CD14-positive monocyte (primary cell): ENCODE data around the gene GRHL1. TPM values are rescaled to one million over a fixed set of nuclear protein-coding genes. Genes with fewer than 3 reads are reported as not detected.

Experiments
- DNase-seq, 3 donors: peaks; one replicate each; pipeline ENCODE4 v3.0.0-alpha.2; 2011 to 2022
- H2AFZ ChIP-seq: 2 replicates; pipeline ENCODE4 v1.6.0; 2012; ENCODE audit warnings: mild to moderate bottlenecking, low read depth, low read length, inconsistent platforms; ENCODE audit not compliant: insufficient read depth, poor library complexity, severe bottlenecking
- H3K27ac ChIP-seq, 2 donors: 1 replicate in 1 of 2; 2 replicates in 1 of 2; pipeline ENCODE4 v1.5.1; 2012 to 2013; ENCODE audit warnings: low read length in 2 of 2, control low read depth in 1 of 2, inconsistent platforms in 1 of 2, low read depth in 1 of 2, mild to moderate bottlenecking in 1 of 2
- H3K27me3 ChIP-seq, 2 donors: one replicate each; pipeline versions ENCODE4 v1.6.0 to v1.6.1; 2011 to 2013; ENCODE audit warnings: low read length in 2 of 2; ENCODE audit not compliant: control insufficient read depth in 2 of 2, insufficient read depth in 2 of 2
- H3K36me3 ChIP-seq, 2 donors: replicated peaks in 1 of 2; 1 replicate in 1 of 2; 2 replicates in 1 of 2; pipeline versions ENCODE4 v1.5.1 to v1.6.1; 2012 to 2013; ENCODE audit warnings: low read length in 2 of 2, control low read depth in 1 of 2, inconsistent platforms in 1 of 2, mild to moderate bottlenecking in 1 of 2; ENCODE audit not compliant: insufficient read depth in 2 of 2, control insufficient read depth in 1 of 2
- H3K4me1 ChIP-seq, 2 donors: 1 replicate in 1 of 2; 2 replicates in 1 of 2; pipeline versions ENCODE4 v1.5.1 to v1.6.1; 2012 to 2013; ENCODE audit warnings: low read length in 2 of 2, control low read depth in 1 of 2, inconsistent platforms in 1 of 2, mild to moderate bottlenecking in 1 of 2, moderate library complexity in 1 of 2; ENCODE audit not compliant: insufficient read depth in 2 of 2, control insufficient read depth in 1 of 2
- H3K4me2 ChIP-seq: replicated peaks from 2 replicates; pipeline ENCODE3; 2012; ENCODE audit warnings: low read length, moderate library complexity, mild to moderate bottlenecking; ENCODE audit not compliant: poor library complexity, severe bottlenecking; ENCODE audit errors: extremely low read depth
- H3K4me3 ChIP-seq, 3 experiments: fragments of 200-600 bp in 1 of 3; sonication (generic) in 1 of 3; replicated peaks in 1 of 3; 1 replicate in 2 of 3; 2 replicates in 1 of 3; pipeline ENCODE4 v1.5.1; 2011 to 2013; ENCODE audit warnings: low read length in 3 of 3, mild to moderate bottlenecking in 3 of 3, control low read depth in 2 of 3, low read depth in 2 of 3, inconsistent platforms in 1 of 3, moderate library complexity in 1 of 3
- H3K79me2 ChIP-seq: 2 replicates; pipeline ENCODE4 v1.6.0; 2012; ENCODE audit warnings: mild to moderate bottlenecking, control low read depth, inconsistent platforms, low read length, moderate library complexity; ENCODE audit not compliant: insufficient read depth
- H3K9ac ChIP-seq: 2 replicates; pipeline ENCODE4 v1.6.0; 2017; ENCODE audit warnings: low read length, mild to moderate bottlenecking; ENCODE audit not compliant: insufficient read depth, poor library complexity, severe bottlenecking
- H3K9me3 ChIP-seq, 2 donors: replicated peaks in 1 of 2; 1 replicate in 1 of 2; 2 replicates in 1 of 2; pipeline versions ENCODE4 v1.5.1 to v1.6.1; 2012 to 2013; ENCODE audit warnings: low read length in 2 of 2, control low read depth in 1 of 2; ENCODE audit not compliant: control insufficient read depth in 1 of 2, insufficient read depth in 1 of 2
- H4K20me1 ChIP-seq: 2 replicates; pipeline ENCODE4 v1.6.0; 2012; ENCODE audit warnings: mild to moderate bottlenecking, low read length, control low read depth, moderate library complexity; ENCODE audit not compliant: insufficient read depth
- H3K27ac Mint-ChIP-seq, 7 donors: one replicate each; pipeline ENCODE4 v1.8.0; 2020; ENCODE audit warnings: mild to moderate bottlenecking in 7 of 7, mixed read lengths in 7 of 7, moderate library complexity in 6 of 7, inconsistent platforms in 2 of 7
- H3K27me3 Mint-ChIP-seq, 3 donors: one replicate each; pipeline ENCODE4 v1.8.0; 2021 to 2022; ENCODE audit warnings: low read depth in 3 of 3, mild to moderate bottlenecking in 3 of 3, mixed read lengths in 3 of 3, moderate library complexity in 3 of 3, inconsistent platforms in 1 of 3
- H3K36me3 Mint-ChIP-seq, 2 donors: one replicate each; pipeline ENCODE4 v1.8.0; 2020; ENCODE audit warnings: mixed read lengths in 2 of 2, inconsistent platforms in 1 of 2, mild to moderate bottlenecking in 1 of 2
- H3K4me1 Mint-ChIP-seq: one replicate; pipeline ENCODE4 v1.8.0; 2020; ENCODE audit warnings: mild to moderate bottlenecking, mixed read lengths
- H3K4me3 Mint-ChIP-seq, 2 donors: one replicate each; pipeline ENCODE4 v1.8.0; 2020; ENCODE audit warnings: mild to moderate bottlenecking in 2 of 2, mixed read lengths in 2 of 2, moderate library complexity in 1 of 2
- H3K9me3 Mint-ChIP-seq, 7 donors: one replicate each; pipeline ENCODE4 v1.8.0; 2020 to 2022; ENCODE audit warnings: mixed read lengths in 7 of 7, mild to moderate bottlenecking in 6 of 7, moderate library complexity in 6 of 7, inconsistent platforms in 2 of 7
- WGBS: methylation state at CpG from one replicate; pipeline ENCODE4 v1.1.5; 2013; ENCODE audit warnings: missing lambda C conversion rate; ENCODE audit not compliant: insufficient coverage; 5-methylcytosine and 5-hydroxymethylcytosine counted together
- intact Hi-C, 2 donors: fragments of 100-400 bp; cut with micrococcal nuclease; formaldehyde crosslinking; loops; one replicate each; pipeline versions ENCODE4 v1.15.0 to v1.15.1; 2023
- polyA plus RNA-seq, 3 donors: library from polyadenylated mRNA; depleted of rRNA in 1 of 3; unstranded in 2 of 3; stranded (reverse) in 1 of 3; fragments of 300-500 nt in 2 of 3; fragments of >200 nt in 1 of 3; fragmentation: Illumina TruSeq in 2 of 3; gene quantifications; 1 replicate in 2 of 3; 2 replicates in 1 of 3; pipeline ENCODE4 v1.2.3, GENCODE V29; 2012 to 2021
- TF ChIP-seq, protein P1 (sequence below): fragments of 200-600 bp; IDR thresholded peaks from one replicate; pipeline ENCODE4 v1.8.0; 2022; ENCODE audit warnings: antibody characterized with exemption, mild to moderate bottlenecking

Gene GRHL1
- polyA plus RNA-seq, 3 donors: 0.08 TPM; not detected in 2

DNA sequence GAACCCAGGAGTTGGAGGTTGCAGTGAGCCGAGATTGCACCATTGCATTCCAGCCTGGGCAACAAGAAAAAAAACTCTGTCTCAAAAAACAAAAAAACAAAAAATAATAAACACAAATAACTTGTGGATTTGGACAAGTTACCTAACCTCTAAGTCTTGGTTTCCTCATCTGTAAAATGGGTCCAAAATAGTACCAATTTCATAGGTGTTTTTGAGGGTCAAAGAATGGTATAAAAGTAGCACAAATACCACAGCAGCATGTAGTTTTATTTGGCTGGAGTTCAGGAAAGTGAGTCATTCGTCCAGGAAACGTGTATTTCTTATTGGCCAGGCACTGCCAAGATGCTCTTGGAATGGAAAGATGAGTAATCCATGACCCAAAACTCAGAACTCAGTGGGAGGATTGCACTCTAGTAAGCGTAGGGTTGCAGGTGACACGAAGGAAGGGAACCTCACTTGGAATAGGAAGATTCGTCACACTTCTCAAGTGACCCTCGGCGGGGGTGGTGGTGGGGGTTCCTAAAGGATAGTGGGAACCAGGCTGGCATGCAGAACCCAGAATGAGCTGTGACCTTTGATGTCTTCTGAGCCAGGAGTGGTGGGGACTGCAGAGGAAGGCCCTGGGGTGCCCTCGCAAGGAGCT, 24.4 kb downstream of the GRHL1 start:
- no peaks in the 10 kb centered on the region for H3K36me3 Mint-ChIP-seq
- H3K27me3 Mint-ChIP-seq: peaks cover 13 to 17% (median 15%) of the 10 kb centered on the region in 3 donors

DNA sequence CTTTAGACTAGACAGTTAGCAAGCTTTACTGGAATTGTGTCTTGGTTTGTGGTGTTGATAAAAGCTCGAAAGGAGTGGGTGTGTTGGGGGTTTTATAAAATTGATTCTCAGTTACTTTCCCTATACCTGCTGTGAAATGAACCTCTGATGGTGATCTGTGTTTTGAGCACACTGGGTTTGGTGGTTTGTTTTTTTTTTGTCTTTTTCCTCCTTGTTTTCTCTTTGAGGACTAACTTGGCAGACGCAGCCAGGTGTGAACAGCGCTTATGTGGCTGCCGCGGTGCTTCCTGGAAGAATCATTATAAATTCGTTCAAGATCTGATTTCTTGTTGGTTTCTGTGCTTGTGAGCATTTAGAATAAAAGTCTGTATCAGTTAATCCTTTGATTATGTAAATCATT, 28.5 kb downstream of the GRHL1 start:
- intact Hi-C loops: loop anchor here in 1 of 2 donors (10.0 kb wide), 3 partner anchors 135 to 1355 kb away; no protein-coding TSS in a partner anchor
- Histone ChIP-seq H3K4me1 (peaks cover 3 to 8% of the 10 kb centered on the region in 2 donors), H3K79me2 (no peaks in the 10 kb centered on the region), H3K4me3 (no peak overlapping the region), H3K27me3 (no peaks in the 10 kb centered on the region), H3K36me3 (no peaks in the 10 kb centered on the region), H3K9ac (no peak overlapping the region), H3K9me3 (no peaks in the 10 kb centered on the region), H2AFZ (no peak overlapping the region), H3K27ac (no peak overlapping the region), H3K4me2 (no peak overlapping the region), H4K20me1 (no peaks in the 10 kb centered on the region)
- no peak overlapping the region for H3K27ac Mint-ChIP-seq
- whole genome bisulfite sequencing: no CpG with 5 or more reads among the region's 6 CpGs
- peaks cover 0 to 3% (median 0%) of the 10 kb centered on the region in 7 donors for H3K9me3 Mint-ChIP-seq
- H3K4me3 Mint-ChIP-seq: peak overlapping the region in 1 of 2 donors; percentile 43
- H3K36me3 Mint-ChIP-seq: no peaks in the 10 kb centered on the region
- H3K27me3 Mint-ChIP-seq: peaks cover 11 to 20% (median 13%) of the 10 kb centered on the region in 3 donors
- DNase-seq: no peak
- peaks cover 10% of the 10 kb centered on the region for H3K4me1 Mint-ChIP-seq
- TF ChIP-seq, protein P1, sequence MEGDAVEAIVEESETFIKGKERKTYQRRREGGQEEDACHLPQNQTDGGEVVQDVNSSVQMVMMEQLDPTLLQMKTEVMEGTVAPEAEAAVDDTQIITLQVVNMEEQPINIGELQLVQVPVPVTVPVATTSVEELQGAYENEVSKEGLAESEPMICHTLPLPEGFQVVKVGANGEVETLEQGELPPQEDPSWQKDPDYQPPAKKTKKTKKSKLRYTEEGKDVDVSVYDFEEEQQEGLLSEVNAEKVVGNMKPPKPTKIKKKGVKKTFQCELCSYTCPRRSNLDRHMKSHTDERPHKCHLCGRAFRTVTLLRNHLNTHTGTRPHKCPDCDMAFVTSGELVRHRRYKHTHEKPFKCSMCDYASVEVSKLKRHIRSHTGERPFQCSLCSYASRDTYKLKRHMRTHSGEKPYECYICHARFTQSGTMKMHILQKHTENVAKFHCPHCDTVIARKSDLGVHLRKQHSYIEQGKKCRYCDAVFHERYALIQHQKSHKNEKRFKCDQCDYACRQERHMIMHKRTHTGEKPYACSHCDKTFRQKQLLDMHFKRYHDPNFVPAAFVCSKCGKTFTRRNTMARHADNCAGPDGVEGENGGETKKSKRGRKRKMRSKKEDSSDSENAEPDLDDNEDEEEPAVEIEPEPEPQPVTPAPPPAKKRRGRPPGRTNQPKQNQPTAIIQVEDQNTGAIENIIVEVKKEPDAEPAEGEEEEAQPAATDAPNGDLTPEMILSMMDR: no peak

More for the DNA sequence above, 24.4 kb downstream of the GRHL1 start:
- peak overlapping the region in 1 of 7 donors; percentile 11 for H3K27ac Mint-ChIP-seq
- Histone ChIP-seq H3K9me3 (no peaks in the 10 kb centered on the region), H3K27me3 (no peaks in the 10 kb centered on the region), H3K4me3 (no peak overlapping the region), H3K4me2 (no peak overlapping the region), H4K20me1 (no peaks in the 10 kb centered on the region), H3K9ac (no peak overlapping the region), H3K36me3 (no peaks in the 10 kb centered on the region), H3K27ac (no peak overlapping the region), H3K79me2 (no peaks in the 10 kb centered on the region), H3K4me1 (no peaks in the 10 kb centered on the region), H2AFZ (no peak overlapping the region)
- peaks cover 3% of the 10 kb centered on the region for H3K4me1 Mint-ChIP-seq
- intact Hi-C loops: no loop called here
- WGBS: 75% methylated on average over 8 of the region's 9 CpGs
- DNase-seq: peak in 2 of 3 donors; percentile 9 to 36
- H3K9me3 Mint-ChIP-seq: peaks cover 0 to 3% (median 0%) of the 10 kb centered on the region in 7 donors
- TF ChIP-seq, protein P1: no peak
- no peak overlapping the region for H3K4me3 Mint-ChIP-seq
